Uterus (tissue), 2 donors: ENCODE data around the gene SNRNP40.

Source experiments
- CTCF ChIP-seq, 4 experiments: fragments of 200-600 bp in 2 of 4; fragments of 450-650 bp in 2 of 4; sonication (generic) in 2 of 4; IDR thresholded peaks; one replicate each; pipeline ENCODE4 v1.5.1; 2016 to 2019; ENCODE audit warnings: antibody characterized with exemption in 4 of 4, mild to moderate bottlenecking in 2 of 4, moderate library complexity in 1 of 4
- POLR2A ChIP-seq, 2 donors: fragments of 450-650 bp; IDR thresholded peaks; one replicate each; pipeline ENCODE4 v1.6.1; 2016; ENCODE audit warnings: antibody characterized with exemption in 2 of 2, mild to moderate bottlenecking in 1 of 2, moderate library complexity in 1 of 2

GRCh38 chr1:31238986-31239613, 57.5 kb downstream of the SNRNP40 start:
- TF ChIP-seq CTCF (IDR thresholded peaks at IDR 0.05) (no peak), POLR2A (IDR thresholded peaks at IDR 0.05) (no peak)
